ENCODE measurements around the gene ADRA1B.

The ADRA1B gene

DNA sequence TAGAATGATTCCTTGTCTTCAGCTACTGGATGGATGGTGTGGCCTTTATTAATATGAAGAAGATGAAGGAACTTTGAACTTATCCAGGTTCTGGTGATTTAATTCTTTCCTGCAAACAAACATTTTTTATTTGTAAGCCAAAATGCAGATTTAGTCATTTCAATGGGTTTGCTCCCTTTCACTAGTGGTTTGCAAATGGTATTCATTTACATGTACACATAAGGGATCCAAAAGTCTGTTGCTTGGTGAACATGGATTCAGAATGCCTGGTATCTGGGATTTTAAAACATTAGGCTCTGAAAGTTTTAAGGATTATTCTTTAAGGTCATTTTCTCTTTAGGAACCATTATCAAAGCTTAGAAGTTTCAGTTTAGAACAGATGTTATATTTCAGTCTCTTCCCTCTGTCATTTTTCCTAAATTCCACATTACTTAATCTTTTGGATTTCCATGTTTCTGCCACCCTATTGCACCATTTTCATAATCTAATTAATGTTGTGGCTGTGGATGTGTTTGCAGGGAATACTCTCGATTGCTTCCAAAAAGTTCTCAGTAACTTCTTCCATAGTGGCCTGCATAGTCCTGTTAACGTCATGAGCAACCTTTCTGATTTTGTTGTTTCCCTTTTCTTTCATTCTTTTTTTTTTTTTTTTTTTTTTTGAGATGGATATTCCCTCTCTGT, 102.8 kb downstream of the ADRA1B start:
- DNase-seq (ENCODE audit: low read depth) = no peak

DNA sequence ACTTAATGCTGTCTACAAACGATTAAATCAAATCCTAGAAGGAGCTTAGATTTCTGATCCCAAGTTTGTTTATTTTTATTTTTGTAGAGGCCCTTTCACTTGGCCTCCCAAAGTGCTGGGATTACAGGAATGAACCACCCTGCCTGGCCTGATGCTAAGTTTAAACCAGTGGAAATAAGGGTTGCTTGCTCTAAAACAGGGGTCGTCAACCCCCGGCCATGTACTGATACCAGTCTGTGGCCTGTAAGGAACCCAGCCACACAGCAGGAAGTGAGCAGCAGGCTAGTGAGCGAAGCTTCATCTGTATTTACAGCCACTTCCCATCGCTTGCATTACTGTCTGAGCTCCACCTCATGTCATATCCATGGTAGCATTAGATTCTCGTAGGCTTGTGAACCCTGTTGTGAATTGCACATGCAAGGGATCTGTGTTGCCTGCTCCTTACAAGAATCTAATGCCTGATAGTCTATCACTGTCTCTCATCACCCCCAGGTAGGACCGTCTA, 104.0 kb downstream of the ADRA1B start:
- no peak for DNase-seq (ENCODE audit: low read depth)

DNA sequence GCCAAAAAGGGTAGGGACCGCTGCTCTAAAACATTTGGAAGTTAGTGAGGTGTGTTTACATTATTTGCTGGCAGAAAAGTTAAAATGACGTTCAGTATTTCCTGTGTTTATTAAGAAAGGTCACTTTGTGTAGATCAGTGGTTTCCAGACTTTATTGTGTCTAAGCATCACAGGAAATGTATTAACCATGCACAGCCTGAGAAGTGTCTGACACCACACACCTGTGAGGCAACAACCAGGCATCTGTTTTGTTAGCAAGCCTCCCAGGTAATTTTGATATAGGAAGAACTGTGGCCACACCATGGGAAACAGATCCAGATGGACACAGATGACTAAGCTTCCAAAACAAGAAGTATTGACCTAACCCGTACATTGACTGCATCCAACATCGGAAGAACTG, 104.7 kb downstream of the ADRA1B start:
- DNase-seq (ENCODE audit: low read depth) = no peak

DNA sequence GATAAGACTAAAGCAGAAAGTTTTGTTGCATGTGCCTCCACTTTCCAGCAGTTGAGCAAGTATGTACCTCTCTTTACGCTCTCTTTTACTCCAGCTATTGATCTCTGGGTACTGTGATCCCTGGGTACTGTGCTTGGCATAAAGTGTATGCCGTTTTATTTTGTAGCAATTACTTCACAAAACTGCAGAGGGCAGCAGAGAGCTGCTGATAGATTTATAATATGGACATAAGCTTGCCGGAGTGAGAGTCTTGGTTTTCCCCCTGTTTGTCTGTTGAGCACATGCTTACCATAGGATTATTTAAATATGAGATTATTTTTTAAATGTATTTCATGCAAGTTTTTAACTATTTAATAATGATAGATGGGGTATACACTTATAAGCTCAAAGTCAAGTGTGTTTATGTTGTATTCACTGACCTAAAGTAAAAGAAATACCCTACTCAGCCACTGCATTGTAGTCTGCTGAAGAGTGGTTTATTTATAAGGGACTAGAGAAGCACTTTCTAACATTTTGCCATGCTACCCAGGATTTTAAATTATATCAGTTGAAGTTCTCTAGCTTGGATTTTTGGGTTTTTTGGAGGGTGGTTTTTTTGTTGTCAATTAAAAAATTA, 105.7 kb downstream of the ADRA1B start:
- DNase-seq (ENCODE audit: low read depth) = peak; percentile 39
